ENCODE measurements around the gene JARID2. TPM values are rescaled to one million over a fixed set of nuclear protein-coding genes. Genes with fewer than 3 reads are reported as not detected.

JARID2 gene
- total and polyA plus RNA-seq, 2 of the 8 experiments (the other 6 are each of a cell fraction or from before 2014, with no cell fraction given) = 60.1 to 239 TPM

DNA sequence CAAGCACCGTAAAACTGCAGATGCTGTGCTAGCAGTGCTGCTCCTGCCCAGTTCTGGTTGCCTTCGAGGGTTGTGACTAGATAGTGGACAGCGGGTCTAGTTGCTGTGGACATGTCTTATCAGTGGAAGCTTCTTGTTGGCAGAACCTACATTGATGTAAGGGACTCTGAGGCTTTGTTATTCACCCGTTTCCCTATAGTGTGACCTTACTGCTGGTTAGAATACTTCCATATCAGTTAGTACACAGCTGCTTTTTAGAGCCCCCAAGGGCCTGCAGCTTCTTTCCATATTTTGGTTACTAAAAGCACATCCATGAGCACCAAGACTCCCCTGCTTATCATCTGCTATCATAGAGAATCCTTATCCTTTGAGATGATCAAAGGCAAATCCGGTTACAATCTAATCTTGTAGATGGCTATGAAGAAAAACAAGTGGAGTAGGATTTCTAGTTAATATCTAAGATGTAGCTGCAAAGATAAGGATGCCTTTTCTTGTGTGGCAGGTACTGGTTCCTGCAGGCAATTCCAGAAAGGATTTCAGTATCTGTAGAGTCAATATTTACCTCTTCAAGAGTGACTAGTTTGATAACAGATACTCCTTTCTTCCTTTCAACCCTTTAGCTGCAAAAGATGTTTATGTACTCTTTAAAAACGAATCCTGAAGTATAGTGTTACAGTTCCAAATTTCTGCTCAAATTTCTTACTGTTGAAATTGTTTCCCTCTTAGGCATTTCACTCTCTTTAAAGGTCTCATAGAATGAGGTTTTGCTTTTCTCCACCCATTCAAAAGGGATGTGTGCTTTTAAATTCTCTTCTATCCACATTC lies 163.6 kb downstream of the JARID2 start:
- no peak overlapping the region for H2AFZ ChIP-seq (ENCODE audit: low read length)
- H4K8ac ChIP-seq (ENCODE audit: extremely low read depth, insufficient read depth, low read length) = no peak overlapping the region
- H3K27ac ChIP-seq (ENCODE audit: low read depth, low read length) = no peak overlapping the region
- no peak overlapping the region for H2AK5ac ChIP-seq (ENCODE audit: low read depth, low read length)
- H4K5ac ChIP-seq (ENCODE audit: insufficient read length, low read depth, low read length) = no peak overlapping the region
- peaks cover 38 to 50% of the 10 kb centered on the region in 2 experiments for H4K20me1 ChIP-seq (replicated peaks in 1 of 2; ENCODE audit: control insufficient read depth in 1 of 2, insufficient read depth in 2 of 2, low read length in 2 of 2)
- H2BK5ac ChIP-seq (ENCODE audit: low read depth, low read length) = no peak overlapping the region
- no peak overlapping the region for H3K4me2 ChIP-seq (ENCODE audit: insufficient read depth in 1 of 2, low read depth in 2 of 2, low read length in 2 of 2)
- WGBS, 2 experiments (ENCODE audit: extremely low coverage in 1 of 2, insufficient coverage in 1 of 2, insufficient read length in 1 of 2, insufficient replicate concordance in 2 of 2, low coverage in 1 of 2, low lambda C conversion rate in 2 of 2, missing lambda C conversion rate in 1 of 2) = 90% methylated on average over 6 of the region's 6 CpGs; no CpG with 5 or more reads in 1 of the 2 experiments
- H3K18ac ChIP-seq (ENCODE audit: extremely low read depth, low read length) = no peak overlapping the region
- ChIA-PET CTCF (ENCODE audit: partially characterized antibody) (interaction anchor here (4.4 kb wide), 1 partner anchor 19 kb away, joined by 16 read pairs; no protein-coding TSS in a partner anchor), POLR2A (ENCODE audit: partially characterized antibody) (interaction anchor here (1.0 to 2.0 kb wide), 3 partner anchors 9 to 17 kb away, joined by 3 to 5 read pairs (median 4); no protein-coding TSS in a partner anchor)
- no peak overlapping the region for H3K14ac ChIP-seq (ENCODE audit: insufficient read length)
- H3K9ac ChIP-seq (replicated peaks in 1 of 4; ENCODE audit: extremely low read depth in 1 of 4, low read depth in 3 of 4, low read length in 3 of 4) = no peak overlapping the region; a peak in 1 of 7 replicates
- peaks cover 45 to 100% of the 10 kb centered on the region in 2 experiments for H3K79me2 ChIP-seq (ENCODE audit: control insufficient read depth in 1 of 2, insufficient read depth in 2 of 2, low read length in 2 of 2)
- H2BK12ac ChIP-seq (ENCODE audit: low read depth, low read length) = no peak overlapping the region
- FAIRE-seq (no peak), DNase-seq (ENCODE audit: low read depth in 1 of 2, low spot score in 2 of 2) (no peak)
- peaks cover 10% of the 10 kb centered on the region for H3K79me1 ChIP-seq (ENCODE audit: low read depth, low read length)
- no peak overlapping the region for H3K4ac ChIP-seq (replicated peaks; ENCODE audit: insufficient read length, low read depth, low read length)
- H3K4me3 ChIP-seq (ENCODE audit: extremely low read depth in 1 of 4, insufficient read depth in 2 of 4, low read depth in 3 of 4, low read length in 4 of 4) = no peak overlapping the region
- peaks cover 0 to 38% (median 8%) of the 10 kb centered on the region in 4 experiments; a peak in 4 of 8 replicates for H3K36me3 ChIP-seq (ENCODE audit: control insufficient read depth in 2 of 4, insufficient read depth in 4 of 4, low read length in 3 of 4)
- H2BK120ac ChIP-seq (replicated peaks; ENCODE audit: low read depth, low read length) = no peak overlapping the region
- H3K9me3 ChIP-seq (ENCODE audit: insufficient read depth in 2 of 2, low read depth in 1 of 2, low read length in 1 of 2) = peaks cover 0 to 4% of the 10 kb centered on the region in 2 experiments; a peak in 1 of 4 replicates
- H3K56ac ChIP-seq (replicated peaks; ENCODE audit: insufficient read length, low read depth, low read length) = no peak overlapping the region
- H3K23ac ChIP-seq (ENCODE audit: insufficient read length) = no peak overlapping the region
- no peak overlapping the region for H2BK20ac ChIP-seq (ENCODE audit: low read length)
- peaks cover 1 to 21% (median 11%) of the 10 kb centered on the region in 4 experiments; a peak in 6 of 7 replicates for H3K4me1 ChIP-seq (replicated peaks in 1 of 4; ENCODE audit: control insufficient read depth in 3 of 4, insufficient read depth in 4 of 4, low read length in 3 of 4)
- H2BK15ac ChIP-seq (ENCODE audit: low read length) = no peak overlapping the region
- no peaks in the 10 kb centered on the region for H3K23me2 ChIP-seq (ENCODE audit: low read depth, low read length)
- H3K27me3 ChIP-seq (replicated peaks in 1 of 4; ENCODE audit: control insufficient read depth in 3 of 4, extremely low read depth in 1 of 4, insufficient read depth in 3 of 4, low read length in 3 of 4) = no peaks in the 10 kb centered on the region
- H4K91ac ChIP-seq (replicated peaks; ENCODE audit: insufficient read length, low read length) = no peak overlapping the region
- peak; percentile 52; the same call in 1 of the 2 replicates for TF ChIP-seq POLR2AphosphoS5 (IDR thresholded peaks at IDR 0.05; ENCODE audit: low read depth, low read length)
- TF ChIP-seq, protein P1, sequence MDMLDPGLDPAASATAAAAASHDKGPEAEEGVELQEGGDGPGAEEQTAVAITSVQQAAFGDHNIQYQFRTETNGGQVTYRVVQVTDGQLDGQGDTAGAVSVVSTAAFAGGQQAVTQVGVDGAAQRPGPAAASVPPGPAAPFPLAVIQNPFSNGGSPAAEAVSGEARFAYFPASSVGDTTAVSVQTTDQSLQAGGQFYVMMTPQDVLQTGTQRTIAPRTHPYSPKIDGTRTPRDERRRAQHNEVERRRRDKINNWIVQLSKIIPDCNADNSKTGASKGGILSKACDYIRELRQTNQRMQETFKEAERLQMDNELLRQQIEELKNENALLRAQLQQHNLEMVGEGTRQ (IDR thresholded peaks at IDR 0.05; ENCODE audit: low read length) = no peak
